Pulmonary artery endothelial cell (primary cell): ENCODE measurements around the gene GJB1. TPM values are rescaled to one million over a fixed set of nuclear protein-coding genes. Genes with fewer than 3 reads are reported as not detected.
"Not testable (repeated sequence)": the region's sequence is repeated elsewhere in the genome, so short reads cannot be mapped to it uniquely, and the experiment has no call there.

ENCODE experiments used
- DNase-seq: peaks from one replicate; pipeline ENCODE4 v3.0.0-alpha.2; 2011; ENCODE audit warnings: low read depth, low spot score
- total RNA-seq: library from RNA; depleted of rRNA; stranded (reverse); fragments of >200 nt; gene quantifications from 2 replicates; pipeline ENCODE4 v1.2.3, GENCODE V29; 2014

GJB1 gene
- total RNA-seq, 1 donor from 2014 or later, result not detected

DNA sequence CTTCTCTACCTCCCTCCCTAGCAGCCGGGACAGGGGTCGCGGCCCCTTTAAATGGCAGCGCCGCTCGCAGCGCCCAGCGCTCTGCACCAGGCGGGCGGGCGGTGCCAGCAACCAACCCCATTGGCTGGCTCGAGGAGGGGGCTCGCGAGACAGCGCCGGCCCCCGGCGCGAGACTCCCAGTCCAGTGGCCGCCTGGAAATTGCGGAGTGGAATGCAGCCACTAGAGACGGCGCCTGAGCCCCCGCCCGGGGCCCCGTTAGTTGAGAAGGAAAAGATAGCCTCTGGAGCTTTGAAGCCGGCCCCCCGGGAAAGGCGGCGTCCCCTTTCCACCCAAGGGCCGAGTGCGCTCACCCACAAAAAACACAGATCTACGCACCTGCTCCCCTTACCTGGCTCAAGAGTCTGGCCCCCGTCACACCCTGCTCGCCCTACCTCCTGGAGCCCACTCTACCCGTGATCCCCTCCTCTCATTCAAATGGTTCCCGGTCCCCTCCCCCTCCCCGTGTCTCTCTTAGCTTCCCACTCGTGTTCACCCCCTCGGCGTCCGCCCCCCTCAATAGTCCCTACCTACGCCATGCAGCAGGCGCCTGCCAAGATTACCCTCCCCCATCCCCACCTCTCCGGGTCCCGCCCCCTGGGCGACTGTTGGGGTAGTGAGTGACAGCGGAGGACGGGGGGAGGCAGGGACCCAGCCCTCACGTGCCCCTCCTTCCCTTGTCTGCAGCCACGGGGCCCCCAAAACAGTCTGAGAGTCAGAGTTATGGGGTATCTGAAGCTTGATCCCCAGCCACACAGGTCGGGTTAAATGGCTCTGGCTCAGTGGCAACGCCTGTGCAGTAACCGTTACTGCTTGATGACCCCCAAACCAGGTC is 31.3 kb downstream of the GJB1 start, which contains the start of gene ZMYM3:
Gene ZMYM3 (minus strand): TSS at position 49 of the 872 bp plus-strand sequence. CDS start 885 bp downstream, outside the sequence.
- DNase-seq, result peak; percentile 50

DNA sequence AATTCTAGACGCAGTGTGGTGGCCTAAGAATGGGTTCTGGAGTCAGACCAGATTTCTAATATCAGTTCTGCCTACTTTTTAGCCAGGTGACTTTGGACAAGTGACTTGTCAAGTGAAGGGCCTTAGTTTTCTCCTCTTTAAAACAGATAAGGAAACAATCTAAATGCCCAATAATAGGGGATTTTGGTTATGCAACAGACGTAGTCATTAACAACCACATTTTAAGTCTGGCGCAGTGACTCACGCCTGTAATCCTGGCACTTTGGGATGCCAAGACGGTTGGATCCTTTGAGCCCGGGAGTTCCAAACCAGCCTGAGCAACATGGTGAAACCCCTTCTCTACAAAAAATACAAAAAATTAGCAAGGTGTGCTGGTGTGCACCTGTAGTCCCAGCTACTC is 33.0 kb downstream of the GJB1 start:
- DNase-seq, result no peak

DNA sequence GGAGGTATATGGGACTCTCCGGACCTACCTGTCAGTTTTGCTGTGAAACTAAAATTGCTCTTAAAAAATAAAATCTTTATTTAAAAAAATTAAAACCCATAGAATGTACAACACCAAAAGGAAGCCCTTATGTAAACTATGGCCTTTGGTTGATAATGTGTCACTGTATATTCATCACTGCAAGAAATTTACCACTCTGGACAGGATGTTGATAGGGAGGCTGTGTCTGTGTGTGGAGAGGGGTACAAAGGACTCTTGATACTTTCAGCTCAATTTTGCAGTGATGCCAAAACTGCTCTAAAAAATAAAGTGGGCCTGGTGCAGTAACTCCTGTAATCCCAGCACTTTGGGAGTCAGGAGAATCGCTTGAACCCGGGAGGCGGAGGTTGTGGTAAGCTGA is 33.8 kb downstream of the GJB1 start:
- no peak for DNase-seq

DNA sequence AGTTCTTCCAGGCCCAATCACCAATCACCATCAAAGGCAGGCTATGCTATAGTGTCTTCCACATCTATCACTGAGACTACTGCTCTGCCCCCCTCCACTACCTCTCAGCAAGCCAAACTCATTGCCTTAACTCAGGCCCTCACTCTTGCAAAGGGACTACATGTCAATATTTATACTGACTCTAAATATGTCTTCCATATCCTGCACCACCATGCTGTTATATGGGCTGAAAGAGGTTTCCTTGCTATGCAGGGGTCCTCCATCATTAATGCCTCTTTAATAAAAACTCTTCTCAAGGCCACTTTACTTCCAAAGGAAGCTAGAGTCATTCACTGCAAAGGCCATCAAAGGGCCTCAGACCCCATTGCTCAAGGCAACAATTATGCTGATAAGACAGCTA is 45.6 kb downstream of the GJB1 start:
- DNase-seq, result not testable (repeated sequence)

DNA sequence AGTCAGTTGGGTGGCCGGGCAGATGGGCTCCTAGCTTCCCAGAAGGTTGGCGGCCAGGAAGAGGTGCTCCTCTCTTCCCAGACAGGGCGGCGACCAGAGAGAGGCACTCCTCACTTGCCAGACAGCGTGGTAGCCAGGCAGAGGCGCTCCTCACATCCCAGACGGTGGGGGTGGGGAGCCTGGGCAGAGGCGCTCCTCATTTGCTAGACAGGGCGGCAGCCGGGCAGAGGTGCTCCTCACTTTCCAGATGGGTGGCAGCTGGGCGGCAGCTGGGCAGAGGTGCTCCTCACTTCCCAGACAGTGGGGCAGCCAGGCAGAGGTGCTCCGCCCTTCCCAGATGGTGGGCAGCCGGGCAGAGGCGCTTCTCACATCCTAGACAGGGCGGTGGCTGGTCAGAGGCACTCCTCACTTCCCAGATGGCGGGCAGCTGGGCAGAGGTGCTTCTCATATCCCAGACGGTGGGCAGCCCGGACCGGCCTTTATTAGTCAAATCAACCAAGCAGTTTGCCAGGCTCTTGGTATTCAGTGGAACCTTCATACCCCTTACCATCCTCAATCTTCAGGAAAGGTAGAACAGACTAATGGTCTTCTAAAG is 46.9 kb downstream of the GJB1 start:
- DNase-seq, result no peak

DNA sequence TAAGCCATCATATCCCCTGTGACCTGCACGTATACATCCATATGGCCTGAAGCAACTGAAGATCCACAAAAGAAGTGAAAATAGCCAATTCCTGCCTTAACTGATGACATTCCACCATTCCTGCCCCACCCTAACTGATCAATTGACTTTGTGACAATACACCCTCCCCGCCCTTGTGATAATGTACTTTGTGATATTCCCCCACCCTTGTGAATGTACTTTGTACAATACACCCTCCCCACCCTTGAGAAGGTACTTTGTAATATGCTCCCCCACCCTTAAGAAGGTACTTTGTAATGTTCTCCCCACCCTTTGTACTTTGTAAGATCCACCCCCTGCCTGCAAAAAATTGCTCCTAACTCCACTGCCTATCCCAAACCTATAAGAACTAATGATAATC is 49.3 kb downstream of the GJB1 start:
- DNase-seq, result not testable (repeated sequence)

Other genes starting within 250 kb of the GJB1 start
- gene SNX12, start 154.9 kb upstream of the GJB1 start, total RNA-seq, result 77.0 and 92.9 TPM in 2 replicates
- gene FOXO4, start 127.4 kb upstream of the GJB1 start, total RNA-seq, result 5.3 and 7.2 TPM in 2 replicates
- not detected in 2 replicates for gene CXorf65, start 116.5 kb upstream of the GJB1 start, total RNA-seq
- not detected in 2 replicates for gene IL2RG, start 111.6 kb upstream of the GJB1 start, total RNA-seq
- gene MED12, start 104.6 kb upstream of the GJB1 start, total RNA-seq, result 18.3 and 27.8 TPM in 2 replicates
- 0.04 and 0.13 TPM in 2 replicates for gene NLGN3, start 78.4 kb upstream of the GJB1 start, total RNA-seq
- 11.7 and 12.8 TPM in 2 replicates for gene ZMYM3, start 30.9 kb downstream of the GJB1 start, total RNA-seq
- 488 and 525 TPM in 2 replicates for gene NONO, start 60.4 kb downstream of the GJB1 start, total RNA-seq
- gene ITGB1BP2, start 78.5 kb downstream of the GJB1 start, total RNA-seq, result 0.46 and 1.4 TPM in 2 replicates
- gene TAF1, start 143.1 kb downstream of the GJB1 start, total RNA-seq, result 37.2 and 43.0 TPM in 2 replicates